ENCODE data around the gene USP12.

- no peak for TF ChIP-seq CTCF (IDR thresholded peaks at IDR 0.05)
- TF ChIP-seq POLR2A (IDR thresholded peaks at IDR 0.05), result no peak
These were observed 32.2 kb upstream of the USP12 start for GRCh38 chr13:27203854-27204253.
